GM18505 (cell line): Measurements from ENCODE around the gene CLCN3.

Experiments used
- ATAC-seq: cut with Tn5 transposase; IDR thresholded peaks from one replicate; pipeline ENCODE4 v1.9.1; 2021; ENCODE audit not compliant: unreplicated experiment
- POLR2A ChIP-seq: IDR thresholded peaks from 4 replicates; pipeline ENCODE4 v1.6.1; 2011; ENCODE audit warnings: borderline replicate concordance; ENCODE audit not compliant: insufficient read depth, insufficient read length; ENCODE audit errors: extremely low read depth

The CLCN3 gene

DNA sequence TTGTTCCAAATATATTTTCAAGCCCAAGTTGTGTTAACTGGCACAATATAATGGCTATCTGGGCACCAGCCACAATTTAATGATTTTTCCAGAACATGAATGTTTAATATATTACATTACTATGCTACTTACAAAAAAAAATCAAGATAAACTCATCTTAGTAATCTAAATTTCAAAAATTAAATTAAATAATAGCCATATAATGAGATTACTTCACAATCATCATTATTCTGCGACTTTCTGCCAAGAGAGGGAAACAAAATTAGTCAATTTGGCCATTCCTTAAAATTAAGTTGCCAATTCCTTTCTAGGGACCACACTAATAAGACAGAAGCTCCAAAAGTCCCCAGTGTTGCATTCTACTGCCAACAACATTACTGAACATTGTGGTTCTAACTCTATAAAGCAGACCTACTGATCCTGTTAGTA lies 15.5 kb upstream of the CLCN3 start:
- TF ChIP-seq POLR2A: no peak
- no peak for ATAC-seq

DNA sequence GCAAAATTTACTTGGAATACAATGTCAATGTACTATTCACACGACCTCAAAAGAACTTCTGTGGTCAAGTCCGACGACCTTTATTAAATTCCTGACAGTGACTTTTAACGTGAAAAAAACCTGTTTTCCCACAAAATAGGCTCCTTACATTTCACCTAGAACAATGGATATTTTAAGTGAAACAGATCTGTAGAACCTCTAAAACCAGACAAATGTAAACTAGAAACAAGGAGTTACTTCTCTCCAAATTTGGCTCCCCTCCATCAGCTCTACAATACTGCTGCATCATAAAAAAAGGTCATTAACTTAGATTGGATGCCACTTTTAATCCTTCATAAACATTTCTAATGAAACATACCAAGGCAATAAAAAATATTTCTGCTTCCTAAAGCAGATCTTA lies 9.2 kb upstream of the CLCN3 start:
- TF ChIP-seq POLR2A: no peak
- no peak for ATAC-seq

DNA sequence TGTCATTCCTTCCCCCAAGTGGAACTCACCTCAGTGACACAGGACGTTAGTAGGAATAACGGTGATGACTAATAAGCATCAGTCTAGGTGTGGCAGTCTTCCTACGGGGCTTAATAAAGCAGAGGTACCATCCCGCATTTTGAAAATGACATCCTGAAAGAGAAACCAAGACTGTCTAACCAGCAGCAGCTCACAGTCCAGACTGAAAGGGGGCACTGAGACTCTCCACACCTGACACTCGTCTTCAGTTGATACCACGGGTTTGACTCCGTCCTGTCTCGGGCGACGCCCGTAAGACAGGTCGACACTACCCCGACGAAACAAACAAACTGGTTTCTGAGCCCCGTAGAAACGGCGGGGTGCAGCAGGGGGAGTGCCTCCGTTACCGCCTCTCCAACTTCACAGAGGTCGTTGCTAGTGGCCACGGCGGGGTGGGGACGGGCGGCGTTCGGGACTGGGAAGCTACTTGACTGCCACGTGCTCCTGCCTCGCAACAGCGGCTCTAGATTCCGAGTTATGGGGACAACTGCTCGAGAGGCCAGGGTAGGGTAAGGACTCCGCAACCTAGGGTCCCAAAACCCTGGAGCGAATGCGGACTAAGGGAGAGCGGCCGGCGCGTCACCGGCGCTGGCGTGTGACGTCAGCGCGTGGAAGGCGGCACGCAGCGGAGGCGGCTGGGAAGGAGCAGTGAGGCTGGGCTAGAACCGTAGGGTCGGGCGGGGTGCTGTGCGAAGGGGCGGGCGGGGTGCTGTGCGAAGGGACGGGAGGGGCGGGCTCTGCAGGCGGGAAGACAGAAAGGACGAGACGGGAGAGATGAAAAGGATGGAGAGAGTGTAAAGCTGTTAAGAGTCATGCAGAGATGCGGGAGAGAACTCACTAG lies 8.1 kb upstream of the CLCN3 start, which contains the start of gene NEK1:
NEK1 (minus strand) TSS at position 593 of the 880 bp plus-strand sequence. CDS start 9,953 bp downstream, outside the sequence.
- TF ChIP-seq POLR2A: peak; percentile 95

DNA sequence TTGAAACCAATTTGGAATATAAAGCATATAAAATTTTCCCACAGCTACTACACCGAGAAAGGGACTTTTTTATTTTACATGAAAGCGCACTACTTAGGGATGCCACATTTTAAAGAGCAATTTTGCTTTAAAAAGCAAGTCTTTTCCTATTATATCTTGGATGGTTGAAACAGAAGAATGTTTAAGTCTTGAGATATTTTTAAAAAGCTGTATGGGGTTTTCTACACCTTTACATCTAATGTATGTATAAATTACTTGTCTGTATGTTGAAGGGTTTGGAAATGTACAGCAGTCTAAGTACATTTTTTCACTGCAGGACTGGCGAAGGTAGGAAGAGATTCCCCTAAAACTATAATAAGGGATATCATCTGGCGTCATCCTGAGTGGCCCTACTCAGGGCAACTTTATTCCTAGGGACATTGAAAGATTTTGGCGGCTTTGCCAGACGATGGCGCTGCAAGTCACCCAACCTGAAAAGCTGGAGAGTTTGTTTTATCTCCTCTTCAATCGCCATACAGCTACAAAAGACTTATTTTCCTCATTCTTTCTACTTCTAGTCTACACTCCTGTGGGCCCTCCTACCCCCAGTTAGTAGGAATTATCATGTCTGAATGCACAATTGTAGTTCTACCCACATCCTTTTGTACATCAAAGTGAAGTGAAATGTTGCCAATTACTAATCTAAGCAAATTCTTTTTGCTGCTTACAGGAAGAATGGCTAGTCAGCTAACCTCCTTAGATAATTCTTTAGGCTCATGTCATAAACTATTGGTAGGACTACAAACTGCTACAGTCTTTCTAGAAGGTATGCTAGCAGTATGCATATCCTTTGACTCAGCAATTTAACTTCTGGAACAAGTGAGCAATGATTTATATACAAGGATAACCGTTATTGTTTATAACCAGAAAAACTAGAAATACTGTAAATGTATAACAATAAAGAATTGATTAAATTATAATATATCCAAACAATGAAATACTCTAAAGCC lies 7.2 kb upstream of the CLCN3 start:
- no peak for TF ChIP-seq POLR2A
- ATAC-seq: peak; percentile 36

More for the DNA sequence above, 8.1 kb upstream of the CLCN3 start, which contains the start of gene NEK1:
- ATAC-seq: peak; percentile 94

DNA sequence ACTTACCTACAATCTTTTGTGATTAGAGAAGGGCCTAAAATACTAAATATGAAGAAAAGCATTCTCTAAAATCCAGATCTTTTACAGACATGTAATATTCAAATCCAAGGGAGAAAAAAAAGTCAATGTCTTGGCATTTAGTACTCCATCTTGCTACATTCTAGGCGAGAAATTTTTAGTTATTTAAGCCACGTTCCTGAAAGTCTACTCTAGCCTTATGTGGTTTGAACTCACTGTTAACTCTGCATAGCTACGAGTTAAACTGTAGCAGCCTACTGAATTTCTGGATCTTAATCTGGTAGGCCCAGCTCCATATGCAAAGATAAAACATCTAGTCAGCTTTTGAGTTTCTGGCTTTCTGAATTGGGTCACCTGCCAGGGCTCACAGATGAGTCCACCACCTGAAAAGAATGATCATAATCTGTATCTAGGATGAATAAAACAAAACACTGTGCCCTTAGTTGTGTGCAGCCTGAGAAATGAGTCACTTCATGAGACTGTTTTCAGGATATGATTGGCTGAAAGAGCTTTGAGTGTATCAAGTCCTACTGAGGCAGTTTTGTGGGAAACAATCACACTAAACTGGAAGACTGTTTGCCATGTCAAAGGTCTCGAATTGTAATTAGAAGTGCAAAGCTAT lies 4.8 kb upstream of the CLCN3 start:
- ATAC-seq: no peak
- no peak for TF ChIP-seq POLR2A

DNA sequence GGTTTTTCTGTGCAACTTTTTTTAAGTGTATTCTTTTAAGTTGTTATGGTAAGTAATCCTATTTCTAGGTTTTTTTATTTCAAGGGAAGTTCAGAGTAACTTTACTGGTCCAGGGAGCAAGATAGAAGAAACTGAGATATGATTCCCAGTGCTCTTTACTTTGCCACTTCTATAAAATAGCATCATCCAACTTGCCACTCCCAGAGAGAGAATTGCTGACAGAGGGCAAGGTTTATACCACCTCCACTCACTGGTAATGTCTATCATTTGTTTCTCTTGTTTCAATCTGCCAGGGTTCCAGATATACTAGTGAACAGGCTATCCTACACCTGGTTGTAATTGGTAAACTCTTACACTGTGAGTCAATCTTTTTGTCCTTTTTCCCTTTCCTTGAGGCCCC lies 3.5 kb upstream of the CLCN3 start:
- no peak for TF ChIP-seq POLR2A
- no peak for ATAC-seq

DNA sequence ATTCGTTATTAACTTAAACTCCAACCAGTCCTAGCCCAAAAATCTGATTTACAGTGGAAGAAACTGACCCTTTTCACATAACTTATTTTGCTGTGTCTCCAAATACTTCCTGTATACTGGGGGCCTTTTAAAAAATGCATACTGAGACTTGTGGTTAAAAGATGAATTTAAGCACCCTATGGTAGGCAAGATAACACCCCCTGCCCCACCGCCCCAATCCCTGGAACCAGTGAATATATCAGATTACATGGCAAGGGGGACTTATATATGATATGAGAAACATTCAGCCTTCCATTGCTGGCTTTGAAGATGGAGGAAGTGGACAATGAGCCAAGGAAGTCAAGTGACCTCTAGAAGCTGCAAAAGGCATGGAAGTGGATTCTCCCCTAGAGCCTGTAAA lies 3.1 kb upstream of the CLCN3 start:
- ATAC-seq: no peak
- TF ChIP-seq POLR2A: no peak

DNA sequence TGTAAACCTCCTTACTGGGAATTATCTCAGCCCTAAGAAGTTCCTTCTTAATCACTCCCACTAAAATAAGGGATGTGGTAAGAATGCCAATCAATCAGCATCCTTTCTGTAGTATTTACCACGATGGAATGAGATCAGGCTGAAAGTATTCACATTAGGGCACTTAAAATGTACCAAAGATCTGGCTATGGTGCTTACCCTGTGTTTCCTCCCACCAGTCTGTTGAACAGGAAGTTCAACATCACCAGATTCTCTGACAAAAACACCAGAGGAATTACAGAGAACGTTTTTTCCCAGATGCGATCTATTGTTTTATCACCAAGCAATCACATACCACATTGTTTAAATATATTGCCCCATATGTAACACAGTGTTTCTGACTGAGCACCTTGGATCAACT lies 2.1 kb upstream of the CLCN3 start:
- TF ChIP-seq POLR2A: no peak
- no peak for ATAC-seq

DNA sequence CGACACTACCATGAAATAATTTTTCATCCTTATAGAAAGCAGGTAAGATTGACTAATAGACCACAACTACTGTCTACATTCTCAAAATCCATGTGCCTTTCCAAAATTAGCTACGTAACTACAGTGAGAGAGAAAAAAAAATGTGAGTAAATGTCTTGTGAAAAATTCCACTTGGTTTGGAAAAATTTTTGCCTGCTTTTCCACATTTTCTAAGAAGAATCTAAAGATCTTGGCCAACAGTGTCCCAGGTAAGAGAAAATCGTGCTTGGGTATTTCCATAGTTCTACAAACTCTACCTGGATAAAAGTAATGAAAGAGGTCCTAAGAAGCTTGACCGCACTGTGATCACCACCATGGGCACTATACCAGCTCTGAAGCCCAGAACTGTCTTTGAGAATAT lies 1.4 kb upstream of the CLCN3 start:
- no peak for ATAC-seq
- no peak for TF ChIP-seq POLR2A

DNA sequence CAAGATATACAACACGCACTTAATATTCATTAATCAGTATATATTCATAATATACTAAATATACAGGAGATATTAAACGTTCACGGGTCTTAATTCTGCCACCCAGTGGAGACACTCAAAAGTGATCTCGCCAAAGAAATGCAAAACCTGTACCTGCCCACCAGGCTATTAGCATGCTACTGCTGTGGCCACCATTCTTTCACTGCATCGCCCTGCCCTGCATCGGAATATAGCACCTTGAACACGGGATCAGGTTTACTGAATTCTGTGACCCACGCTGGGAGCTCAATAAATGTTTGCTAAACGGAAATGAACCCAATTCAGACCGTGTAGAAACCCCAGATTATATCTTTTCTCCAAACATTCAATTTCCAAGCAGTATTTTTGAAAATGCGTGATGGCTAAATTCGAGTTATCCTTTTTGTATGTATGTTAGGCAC lies 840 bp upstream of the CLCN3 start:
- ATAC-seq: peak; percentile 30
- no peak for TF ChIP-seq POLR2A

DNA sequence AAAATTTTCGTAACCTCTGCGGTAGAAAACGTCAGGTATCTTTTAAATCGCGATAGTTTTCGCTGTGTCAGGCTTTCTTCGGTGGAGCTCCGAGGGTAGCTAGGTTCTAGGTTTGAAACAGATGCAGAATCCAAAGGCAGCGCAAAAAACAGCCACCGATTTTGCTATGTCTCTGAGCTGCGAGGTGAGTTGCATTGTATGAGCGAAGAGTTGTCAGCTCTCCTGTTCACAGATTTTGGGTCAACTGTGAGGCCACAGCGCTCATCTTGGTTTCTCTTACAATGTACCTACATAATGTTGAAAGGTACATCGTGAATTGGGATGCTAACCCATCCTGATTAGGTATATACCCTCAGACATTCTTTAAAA lies 486 bp downstream of the CLCN3 start:
- ATAC-seq: no peak
- TF ChIP-seq POLR2A: no peak

DNA sequence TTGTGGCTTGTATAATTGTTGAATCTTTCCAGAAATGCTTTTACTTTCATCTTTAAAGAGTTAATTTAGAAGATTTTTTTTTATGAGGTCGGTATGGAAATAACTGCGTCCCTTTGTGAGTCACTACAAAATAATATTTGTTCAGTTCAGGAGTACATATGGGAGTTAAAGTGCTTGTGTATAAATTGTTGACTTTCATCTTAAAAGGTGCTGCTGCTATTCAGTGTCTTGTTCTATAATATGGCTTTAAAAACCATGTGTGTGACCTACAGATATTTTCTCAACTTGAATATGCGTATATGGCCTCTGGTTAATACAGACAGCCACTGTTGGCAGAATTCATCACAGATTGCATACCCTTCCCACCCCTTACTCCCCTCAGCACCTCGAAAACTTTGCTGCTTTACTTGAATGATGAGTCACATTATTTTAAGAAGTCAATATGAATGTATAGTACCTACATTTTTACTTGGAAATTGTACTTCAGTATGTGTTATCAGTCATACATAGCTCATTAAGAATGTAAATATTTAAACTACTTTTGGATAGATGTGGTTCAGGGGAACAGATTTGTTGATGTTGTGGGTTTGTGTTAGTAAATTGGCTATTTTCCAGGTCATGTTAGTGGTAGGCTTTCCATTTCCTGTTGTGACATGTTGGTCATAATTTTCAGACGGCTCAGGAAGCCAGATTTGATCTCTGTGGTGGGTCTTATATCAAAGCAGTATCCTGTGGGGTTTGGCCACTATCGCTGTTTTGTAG lies 1.5 kb downstream of the CLCN3 start:
- TF ChIP-seq POLR2A: no peak
- ATAC-seq: no peak
